HUES64 (cell line): Measurements from ENCODE around the gene GSTM2.

ENCODE experiments used
- H3K27ac ChIP-seq: 2 replicates; pipeline ENCODE4 v1.7.0; 2013; ENCODE audit warnings: low read depth, low read length, inconsistent platforms
- H3K27me3 ChIP-seq: 2 replicates; pipeline ENCODE4 v1.6.1; 2013; ENCODE audit warnings: mild to moderate bottlenecking, low read length; ENCODE audit not compliant: insufficient read depth
- H3K36me3 ChIP-seq: 2 replicates; pipeline ENCODE4 v1.6.1; 2013; ENCODE audit warnings: mild to moderate bottlenecking, low read length; ENCODE audit not compliant: insufficient read depth
- H3K4me1 ChIP-seq: 2 replicates; pipeline ENCODE4 v1.6.1; 2013; ENCODE audit warnings: mild to moderate bottlenecking, low read length, moderate library complexity; ENCODE audit not compliant: insufficient read depth
- H3K4me3 ChIP-seq: 2 replicates; pipeline ENCODE4 v1.5.1; 2013; ENCODE audit warnings: mild to moderate bottlenecking, low read length, moderate library complexity
- H3K9ac ChIP-seq: 2 replicates; pipeline ENCODE4 v1.6.1; 2013; ENCODE audit warnings: mild to moderate bottlenecking, low read depth, low read length
- H3K9me3 ChIP-seq: 2 replicates; pipeline ENCODE4 v1.6.1; 2013; ENCODE audit warnings: low read depth, low read length; ENCODE audit not compliant: insufficient read depth
- WGBS: fragments of 150-250, 120-280 bp; methylation state at CpG from one replicate; pipeline ENCODE4 v1.1.7; 2013; ENCODE audit warnings: missing lambda C conversion rate; 5-methylcytosine and 5-hydroxymethylcytosine counted together

GSTM2 gene

DNA sequence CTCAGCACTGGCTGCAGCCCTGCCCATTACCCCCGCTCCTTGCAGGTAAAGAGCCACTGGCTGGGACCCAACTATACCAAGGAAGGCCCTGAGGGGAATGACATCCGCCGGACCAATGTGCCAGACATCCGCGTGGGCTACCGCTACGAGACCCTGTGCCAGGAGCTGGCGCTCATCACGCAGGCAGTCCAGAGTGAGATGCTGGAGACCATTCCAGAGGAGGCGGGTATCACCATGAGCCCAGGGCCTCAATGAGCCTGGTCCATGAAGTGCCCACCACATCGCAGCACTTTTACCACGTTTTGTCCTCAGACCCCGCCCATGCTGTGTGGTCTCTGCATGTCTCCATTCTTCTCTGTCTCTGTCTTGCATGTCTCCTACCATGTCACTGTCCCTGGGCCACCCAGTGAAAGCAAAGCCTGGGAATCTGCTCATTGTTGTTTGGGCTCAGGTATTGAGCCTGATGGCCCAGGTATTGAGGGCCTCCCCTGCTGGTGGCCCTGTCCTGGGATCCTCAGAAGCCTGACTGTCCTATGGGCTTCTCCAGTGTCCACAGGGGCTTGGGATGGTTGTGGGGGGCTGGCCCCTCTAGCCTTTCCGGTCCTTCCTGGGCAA, 36.9 kb upstream of the GSTM2 start:
- H3K4me1 ChIP-seq, result peaks cover 9% of the 10 kb centered on the region
- H3K9me3 ChIP-seq, result no peaks in the 10 kb centered on the region
- no peak overlapping the region for H3K9ac ChIP-seq
- H3K36me3 ChIP-seq, result peaks cover 45% of the 10 kb centered on the region
- no peak overlapping the region for H3K27ac ChIP-seq
- no peak overlapping the region for H3K4me3 ChIP-seq
- no peaks in the 10 kb centered on the region for H3K27me3 ChIP-seq
- WGBS, result 95% methylated on average over 14 of the region's 14 CpGs

DNA sequence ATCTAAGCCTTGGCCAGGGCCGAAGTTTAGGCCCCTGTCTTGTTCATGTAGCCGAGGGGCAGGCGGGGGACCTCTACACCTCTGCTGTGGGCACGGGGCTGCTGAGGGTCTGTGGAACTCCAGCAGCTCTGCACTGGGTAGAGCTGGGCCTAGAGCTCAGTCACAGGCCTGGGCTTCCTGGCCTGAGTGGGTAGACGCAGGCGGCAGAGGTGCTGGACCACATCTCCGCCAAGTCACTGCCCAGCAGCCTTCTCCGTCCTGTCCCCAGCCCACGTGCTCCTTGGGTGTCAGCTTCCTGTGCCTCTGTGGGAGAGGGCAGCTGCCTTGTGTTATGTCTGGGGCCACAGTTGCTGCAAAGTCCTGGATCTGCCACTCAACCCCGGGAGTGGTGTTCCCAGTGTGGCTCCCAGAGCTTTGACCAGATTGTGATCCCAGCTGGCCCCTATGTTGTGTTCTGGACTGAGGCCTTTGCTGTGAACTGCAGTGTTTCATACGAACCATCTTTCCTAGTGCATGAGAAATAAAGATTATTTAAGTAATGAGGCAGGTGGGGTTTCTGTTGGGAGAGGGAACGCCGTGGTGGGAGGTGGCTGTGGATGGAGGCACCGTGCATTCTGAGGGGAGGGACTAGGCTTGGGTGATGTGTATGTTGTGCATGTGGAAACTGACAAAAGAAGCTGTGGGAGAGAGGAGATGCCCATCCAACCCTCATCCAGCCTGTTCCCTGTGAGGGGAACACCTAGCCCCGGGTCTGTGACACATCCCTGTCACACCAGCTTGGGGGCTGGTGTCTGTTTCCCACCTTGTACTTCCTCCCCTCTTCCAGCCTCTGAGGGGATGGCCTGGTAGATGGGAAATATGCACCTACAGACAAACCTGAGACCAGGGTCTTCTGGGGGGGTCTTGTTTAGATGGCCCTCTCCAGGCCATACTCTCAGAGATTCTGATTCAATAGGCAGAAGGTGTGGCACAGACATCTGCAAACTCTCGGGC, 36.0 kb upstream of the GSTM2 start:
- Histone ChIP-seq H3K36me3 (peaks cover 43% of the 10 kb centered on the region), H3K4me3 (no peak overlapping the region), H3K27me3 (no peaks in the 10 kb centered on the region), H3K9me3 (no peaks in the 10 kb centered on the region), H3K4me1 (peaks cover 16% of the 10 kb centered on the region), H3K9ac (no peak overlapping the region), H3K27ac (no peak overlapping the region)
- WGBS, result 91% methylated on average over 16 of the region's 16 CpGs

DNA sequence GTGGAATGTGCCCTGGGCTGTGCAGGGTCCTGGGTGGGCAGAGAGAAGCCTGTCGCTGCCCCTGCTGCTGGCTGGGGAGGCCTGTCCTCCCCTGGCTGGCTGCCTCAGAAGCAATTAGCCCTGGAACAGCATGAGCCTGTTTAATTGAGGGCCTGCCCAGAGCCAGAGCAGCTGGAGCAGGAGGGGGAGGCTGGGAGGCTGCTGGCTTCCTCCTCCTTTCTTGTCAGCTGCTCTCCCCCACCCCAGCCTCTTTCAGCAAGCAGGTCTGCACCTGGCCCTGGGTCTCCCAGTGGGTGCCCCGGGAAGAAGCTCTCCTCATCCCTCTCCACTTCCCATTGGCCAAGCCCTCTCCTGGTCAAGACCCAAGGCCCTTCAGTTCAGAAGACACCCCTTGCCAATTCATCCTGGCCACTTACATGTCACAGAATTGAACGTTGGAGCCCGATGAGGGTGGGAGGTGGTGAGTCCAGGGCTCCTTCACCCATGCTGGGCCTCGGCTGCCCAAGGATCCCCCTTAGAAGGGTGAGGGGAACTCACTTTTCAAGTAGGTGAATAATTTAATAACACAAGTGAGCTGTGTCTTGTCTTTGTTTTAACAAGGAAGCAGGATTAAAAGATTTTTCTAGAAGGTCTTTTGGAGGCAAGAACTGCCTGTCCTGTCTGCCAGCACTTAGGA, 35.0 kb upstream of the GSTM2 start:
- 86% methylated on average over 5 of the region's 5 CpGs for WGBS
- Histone ChIP-seq H3K9me3 (no peaks in the 10 kb centered on the region), H3K36me3 (peaks cover 35% of the 10 kb centered on the region), H3K27ac (no peak overlapping the region), H3K9ac (no peak overlapping the region), H3K27me3 (no peaks in the 10 kb centered on the region), H3K4me1 (peaks cover 16% of the 10 kb centered on the region), H3K4me3 (no peak overlapping the region)

DNA sequence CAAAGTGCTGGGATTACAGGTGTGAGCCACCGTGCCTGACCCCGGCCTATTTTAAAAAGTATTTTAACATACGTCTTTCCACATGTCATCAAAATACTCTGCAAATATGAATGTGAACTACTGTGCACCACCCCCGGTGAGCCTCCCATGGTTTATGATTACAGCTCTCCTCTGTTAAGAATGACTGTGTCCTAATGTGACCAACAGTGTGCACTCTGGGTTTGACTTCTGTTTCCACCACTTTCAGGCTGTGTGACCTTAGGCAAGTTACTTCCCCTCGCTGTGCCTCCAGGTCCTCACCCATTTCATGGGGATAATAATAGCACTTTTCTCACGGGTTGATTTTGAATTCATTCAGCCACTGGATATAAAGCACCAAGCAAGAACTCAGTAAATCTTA, 33.6 kb upstream of the GSTM2 start:
- 90% methylated on average over 6 of the region's 6 CpGs for WGBS
- no peak overlapping the region for H3K27ac ChIP-seq
- H3K36me3 ChIP-seq, result peaks cover 20% of the 10 kb centered on the region
- no peak overlapping the region for H3K9ac ChIP-seq
- peaks cover 16% of the 10 kb centered on the region for H3K4me1 ChIP-seq
- H3K27me3 ChIP-seq, result no peaks in the 10 kb centered on the region
- H3K9me3 ChIP-seq, result no peaks in the 10 kb centered on the region
- H3K4me3 ChIP-seq, result no peak overlapping the region

DNA sequence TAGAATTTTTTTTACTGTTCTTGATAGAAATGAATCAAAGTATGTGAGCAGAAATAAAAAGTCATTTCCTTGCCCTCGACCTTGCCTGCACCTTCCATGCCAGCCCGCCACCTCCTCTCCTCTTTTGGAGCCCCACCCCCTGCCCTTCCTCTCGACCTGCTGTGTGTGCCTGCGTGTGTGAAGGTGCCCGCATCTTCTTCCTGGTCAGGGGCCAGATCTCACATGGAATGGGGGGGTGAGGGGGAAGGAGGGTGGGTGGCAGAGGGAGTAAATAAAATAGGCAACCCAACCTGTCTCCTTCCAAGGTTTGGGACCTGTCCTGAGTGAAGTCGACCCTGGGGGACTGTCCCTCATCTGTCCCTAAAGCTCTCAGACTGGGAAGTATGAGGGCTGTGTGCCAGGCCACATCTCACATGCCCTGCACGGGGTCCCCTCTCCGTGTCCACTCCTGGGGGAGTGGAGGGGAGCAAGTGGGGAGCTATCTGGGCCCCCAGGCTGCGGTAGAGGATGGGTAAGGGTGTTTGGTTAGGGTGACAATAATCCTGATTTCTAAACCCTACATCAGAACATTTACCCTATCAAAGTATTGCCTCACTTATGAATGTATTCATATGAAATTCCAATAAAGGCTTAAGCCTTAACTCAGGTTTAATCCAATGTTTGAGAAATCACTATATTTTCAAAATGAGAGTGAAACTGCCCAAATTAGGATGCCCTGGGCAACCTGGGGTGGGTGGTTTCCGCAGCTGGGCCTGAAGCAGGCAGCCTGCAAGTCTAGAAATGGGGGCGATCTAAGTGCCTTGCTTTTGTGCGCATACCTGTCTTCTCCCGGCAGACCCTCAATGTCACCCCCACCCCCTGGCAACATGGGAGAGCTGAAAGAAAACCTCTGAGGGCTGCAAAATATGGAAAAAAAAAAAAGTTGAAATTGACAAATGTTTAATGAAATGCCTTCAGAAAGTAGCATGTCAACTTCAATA, 32.8 kb upstream of the GSTM2 start:
- H3K4me1 ChIP-seq, result peaks cover 16% of the 10 kb centered on the region
- no peaks in the 10 kb centered on the region for H3K9me3 ChIP-seq

DNA sequence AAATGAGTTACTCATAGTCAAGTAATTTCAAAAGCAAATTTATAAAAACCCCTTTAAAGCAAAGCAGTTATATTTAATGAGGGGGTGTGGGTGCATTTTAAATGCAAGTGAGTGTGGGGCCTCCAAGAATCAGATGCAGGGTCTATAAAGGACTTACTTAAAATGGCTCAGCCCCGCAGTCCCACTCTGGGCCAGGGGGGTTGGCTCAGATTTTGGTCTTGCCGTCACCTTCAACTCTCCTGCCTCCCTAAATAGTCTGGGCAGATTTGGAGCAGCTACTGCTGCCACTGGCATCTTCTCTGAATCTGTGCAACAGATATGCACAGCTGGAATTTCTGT, 32.0 kb upstream of the GSTM2 start:
- H3K4me1 ChIP-seq, result peaks cover 16% of the 10 kb centered on the region
- no peaks in the 10 kb centered on the region for H3K9me3 ChIP-seq
- WGBS, result 62% methylated on average over 2 of the region's 2 CpGs
- no peak overlapping the region for H3K4me3 ChIP-seq
- H3K27me3 ChIP-seq, result no peaks in the 10 kb centered on the region
- no peak overlapping the region for H3K9ac ChIP-seq
- no peak overlapping the region for H3K27ac ChIP-seq
- H3K36me3 ChIP-seq, result peaks cover 11% of the 10 kb centered on the region

More for the DNA sequence above, 32.8 kb upstream of the GSTM2 start:
- Histone ChIP-seq H3K36me3 (peaks cover 14% of the 10 kb centered on the region), H3K4me3 (no peak overlapping the region), H3K9ac (no peak overlapping the region), H3K27ac (no peak overlapping the region), H3K27me3 (no peaks in the 10 kb centered on the region)
- WGBS, result 79% methylated on average over 10 of the region's 13 CpGs

DNA sequence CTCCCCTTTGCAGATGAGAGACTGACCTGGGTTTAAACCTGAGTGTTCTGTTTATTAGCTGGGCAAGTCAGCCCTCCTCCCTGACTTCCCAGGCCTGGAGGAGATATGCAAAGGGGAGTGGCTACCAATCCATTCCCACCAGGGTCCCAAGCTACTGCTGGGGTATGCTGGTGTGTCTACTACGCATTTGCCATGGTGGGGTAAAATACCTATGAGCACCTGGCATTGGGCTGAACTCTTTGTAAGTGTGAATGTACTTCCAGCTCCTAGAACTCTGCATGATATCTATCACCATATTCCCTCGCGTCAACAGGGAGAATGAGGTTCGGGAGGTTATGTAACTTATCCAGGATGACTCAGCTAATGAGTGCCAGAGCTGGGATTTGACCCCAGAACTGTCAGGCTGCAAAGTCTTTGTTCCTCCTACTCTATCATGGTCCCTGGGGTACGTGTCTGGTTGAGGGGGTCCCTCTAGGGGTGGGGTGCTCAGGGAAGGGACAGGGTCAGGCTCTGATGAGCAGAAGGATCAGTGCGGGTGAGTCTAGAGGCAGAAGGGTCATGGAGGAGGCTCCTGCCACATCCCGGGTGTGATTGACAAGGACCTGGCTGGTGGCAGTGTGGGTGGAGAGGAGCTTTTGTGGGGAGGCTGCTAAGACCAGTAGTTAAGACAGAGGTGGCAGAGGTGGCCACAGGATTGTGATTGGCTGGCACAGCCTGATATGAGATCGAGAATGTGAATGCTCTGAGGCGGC, 31.5 kb upstream of the GSTM2 start:
- Histone ChIP-seq H3K4me1 (peaks cover 16% of the 10 kb centered on the region), H3K27ac (no peak overlapping the region)
- WGBS, result 61% methylated on average over 9 of the region's 9 CpGs

DNA sequence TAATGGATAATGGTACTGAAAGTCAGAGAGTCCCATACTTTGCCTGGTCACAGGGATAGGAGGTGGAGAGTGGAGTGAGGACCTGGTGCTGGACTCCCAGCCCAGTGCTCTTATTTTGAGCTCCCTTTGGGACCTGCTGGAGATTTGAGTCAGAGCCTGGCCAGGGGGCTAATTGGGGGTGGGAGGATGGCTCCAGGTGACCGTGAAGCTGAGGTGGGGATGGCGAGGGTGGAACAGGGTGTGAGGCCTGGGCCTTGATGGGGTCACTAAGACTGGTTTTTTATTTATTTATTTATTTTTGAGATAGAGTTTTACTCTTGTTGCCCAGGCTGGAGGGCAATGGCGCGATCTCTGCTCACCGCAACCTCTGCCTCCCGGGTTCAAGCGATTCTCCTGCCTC, 30.4 kb upstream of the GSTM2 start:
- H3K4me1 ChIP-seq, result peaks cover 16% of the 10 kb centered on the region
- no peak overlapping the region for H3K9ac ChIP-seq
- no peaks in the 10 kb centered on the region for H3K9me3 ChIP-seq
- H3K27me3 ChIP-seq, result peaks cover under 1% of the 10 kb centered on the region; the same call in 1 of the 2 replicates
- no peaks in the 10 kb centered on the region for H3K36me3 ChIP-seq
- H3K4me3 ChIP-seq, result no peak overlapping the region
- no peak overlapping the region for H3K27ac ChIP-seq
- 96% methylated on average over 7 of the region's 7 CpGs for WGBS

More for the DNA sequence above, 31.5 kb upstream of the GSTM2 start:
- Histone ChIP-seq H3K27me3 (no peaks in the 10 kb centered on the region), H3K36me3 (peaks cover 6% of the 10 kb centered on the region), H3K4me3 (no peak overlapping the region), H3K9ac (no peak overlapping the region), H3K9me3 (no peaks in the 10 kb centered on the region)

DNA sequence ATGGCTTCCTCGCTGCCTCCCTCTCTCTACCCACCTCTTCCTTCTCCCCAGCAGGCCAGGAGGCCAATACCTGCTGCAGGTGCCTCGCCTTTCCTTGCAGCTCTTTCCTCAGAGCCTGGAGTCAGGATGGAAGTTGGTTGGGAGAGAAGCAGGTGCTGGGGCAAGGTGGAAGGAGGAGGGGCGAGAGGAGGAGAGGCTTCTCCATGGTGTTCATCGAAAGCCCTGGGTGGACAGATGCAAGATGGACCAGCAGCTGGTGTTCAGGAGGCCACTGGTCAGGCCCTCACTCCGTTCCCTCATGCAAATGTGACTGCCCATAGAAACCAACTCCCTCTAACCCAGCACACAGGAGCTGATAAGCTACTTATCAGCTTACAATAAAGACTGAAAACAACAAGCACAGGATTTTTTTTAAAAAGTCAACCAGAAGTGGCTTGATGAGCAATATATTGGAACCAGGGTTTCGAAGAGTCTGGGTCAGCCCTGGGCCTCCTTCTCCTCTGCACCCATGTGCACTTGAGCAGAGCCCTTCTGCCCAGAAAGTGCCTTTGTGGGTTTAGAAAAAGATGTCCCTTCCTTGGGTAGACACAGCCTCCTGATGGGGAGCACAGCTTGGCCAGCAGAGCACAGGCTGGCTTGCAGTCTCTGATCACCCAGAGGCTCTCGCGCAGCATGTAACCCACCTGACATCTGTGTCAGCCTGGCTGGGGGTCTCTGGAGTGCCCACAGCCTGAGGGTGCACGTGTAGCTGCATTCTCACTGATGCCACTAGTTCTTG, 28.6 kb upstream of the GSTM2 start:
- Histone ChIP-seq H3K27me3 (peaks cover 7% of the 10 kb centered on the region; the same call in 1 of the 2 replicates), H3K27ac (no peak overlapping the region), H3K36me3 (no peaks in the 10 kb centered on the region), H3K4me1 (peaks cover 16% of the 10 kb centered on the region), H3K4me3 (no peak overlapping the region), H3K9me3 (no peaks in the 10 kb centered on the region), H3K9ac (no peak overlapping the region)
- WGBS, result 91% methylated on average over 9 of the region's 9 CpGs
